Adipose tissue (tissue), 3 donors: ENCODE results near the gene TPST1. TPM values are rescaled to one million over a fixed set of nuclear protein-coding genes. Genes with fewer than 3 reads are reported as not detected.
"Not testable (repeated sequence)": the region's sequence is repeated elsewhere in the genome, so short reads cannot be mapped to it uniquely, and the experiment has no call there.

ENCODE experiments used
- H3K27ac ChIP-seq: one replicate; pipeline ENCODE4 v1.5.1; 2013; ENCODE audit warnings: low read depth, low read length
- WGBS, 3 donors: extraction: QIAGEN DNeasy Blood & Tissue Kit; methylation state at CpG; one replicate each; pipeline ENCODE4 v1.1.7; 2013; 5-methylcytosine and 5-hydroxymethylcytosine counted together
- polyA plus RNA-seq, 3 donors: library from polyadenylated mRNA; stranded (reverse); fragments of 200-250 nt; gene quantifications; one replicate each; pipeline ENCODE4 v1.2.3, GENCODE V29; 2013
- donor health status: healthy with polysubstance abuse.
- donor health status: Bipolar disorder and iron deficiency.
- donor health status: healthy.

TPST1 gene
- polyA plus RNA-seq, 3 donors: 4.6 to 16.4 (median 11.8) TPM

GRCh38 chr7:66227808-66228207 lies 22.7 kb downstream of the TPST1 start:
- WGBS, 3 donors: 89 to 96% (median 95%) methylated on average over 1 of the region's 1 CpG
- H3K27ac ChIP-seq: no peak overlapping the region

DNA sequence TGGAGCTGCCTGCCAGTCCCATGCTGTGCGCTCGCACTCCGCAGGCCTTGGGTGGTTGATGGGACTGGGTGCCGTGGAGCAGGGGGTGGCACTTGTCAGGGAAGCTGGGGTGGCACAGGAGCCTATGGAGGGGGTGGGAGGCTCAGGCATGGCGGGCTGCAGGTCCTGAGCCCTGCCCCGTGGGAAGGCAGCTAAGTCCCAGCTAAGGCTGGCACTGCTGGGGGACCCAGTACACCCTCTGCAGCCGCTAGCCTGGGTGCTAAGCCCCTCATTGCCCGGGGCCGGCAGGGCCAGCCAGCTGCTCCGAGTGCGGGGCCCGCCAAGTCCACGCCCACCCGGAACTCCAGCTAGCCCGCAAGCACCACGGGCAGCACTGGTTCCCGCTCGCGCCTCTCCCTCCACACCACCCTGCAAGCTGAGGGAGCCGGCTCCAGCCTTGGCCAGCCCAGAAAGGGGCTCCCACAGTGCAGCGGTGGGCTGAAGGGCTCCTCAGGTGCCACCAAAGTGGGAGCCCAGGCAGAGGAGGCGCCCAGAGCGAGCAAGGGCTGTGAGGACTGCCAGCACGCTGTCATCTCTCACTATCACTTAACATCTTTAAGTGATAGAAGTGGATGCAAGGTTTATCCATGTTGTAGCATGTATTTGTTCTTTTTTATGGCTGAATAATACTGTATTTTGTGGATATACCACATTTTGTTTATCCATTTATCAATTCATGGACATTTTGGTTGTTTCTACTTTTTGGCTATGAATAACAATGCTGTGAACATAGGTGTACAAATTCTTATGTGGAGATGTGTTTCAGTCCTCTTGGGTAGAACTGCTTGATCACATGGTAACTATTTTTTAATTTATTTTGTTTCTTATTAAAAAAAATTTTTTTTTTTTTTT lies 26.4 kb downstream of the TPST1 start:
- not testable (repeated sequence) for H3K27ac ChIP-seq
- 97 to 98% (median 98%) methylated on average over 24 of the region's 24 CpGs for WGBS, 3 donors

GRCh38 chr7:66233638-66234037 lies 28.5 kb downstream of the TPST1 start:
- H3K27ac ChIP-seq: no peak overlapping the region
- 86 to 90% (median 89%) methylated on average over 5 of the region's 5 CpGs for WGBS, 3 donors

DNA sequence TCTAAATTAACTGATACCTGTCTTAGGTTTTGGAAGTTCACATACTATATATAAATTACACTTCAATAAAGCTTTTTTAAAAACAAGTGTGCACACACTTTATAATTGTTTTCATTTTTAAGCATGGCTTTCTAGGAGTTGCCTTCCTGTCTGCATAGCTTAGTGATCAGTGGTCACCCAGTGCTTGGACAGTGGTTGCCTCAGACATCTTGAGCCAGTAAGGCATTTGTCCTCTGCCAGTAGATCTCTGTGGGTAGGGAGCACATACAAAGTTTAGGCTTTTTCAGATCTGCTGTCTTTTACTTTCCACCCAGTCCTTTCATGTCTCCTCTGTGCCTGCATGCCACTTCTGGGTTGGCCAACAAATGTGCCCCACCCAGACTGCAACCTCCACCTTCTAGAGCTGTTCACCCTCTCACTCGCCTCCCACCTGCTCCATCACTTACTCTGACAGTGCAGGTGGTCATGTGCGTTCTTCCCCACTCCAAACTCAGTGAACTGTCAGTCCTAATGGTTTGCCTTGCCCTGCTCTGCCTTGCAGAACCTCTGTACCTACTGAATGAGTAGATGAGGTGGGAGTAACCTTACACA lies 31.7 kb downstream of the TPST1 start:
- H3K27ac ChIP-seq: no peak overlapping the region

DNA sequence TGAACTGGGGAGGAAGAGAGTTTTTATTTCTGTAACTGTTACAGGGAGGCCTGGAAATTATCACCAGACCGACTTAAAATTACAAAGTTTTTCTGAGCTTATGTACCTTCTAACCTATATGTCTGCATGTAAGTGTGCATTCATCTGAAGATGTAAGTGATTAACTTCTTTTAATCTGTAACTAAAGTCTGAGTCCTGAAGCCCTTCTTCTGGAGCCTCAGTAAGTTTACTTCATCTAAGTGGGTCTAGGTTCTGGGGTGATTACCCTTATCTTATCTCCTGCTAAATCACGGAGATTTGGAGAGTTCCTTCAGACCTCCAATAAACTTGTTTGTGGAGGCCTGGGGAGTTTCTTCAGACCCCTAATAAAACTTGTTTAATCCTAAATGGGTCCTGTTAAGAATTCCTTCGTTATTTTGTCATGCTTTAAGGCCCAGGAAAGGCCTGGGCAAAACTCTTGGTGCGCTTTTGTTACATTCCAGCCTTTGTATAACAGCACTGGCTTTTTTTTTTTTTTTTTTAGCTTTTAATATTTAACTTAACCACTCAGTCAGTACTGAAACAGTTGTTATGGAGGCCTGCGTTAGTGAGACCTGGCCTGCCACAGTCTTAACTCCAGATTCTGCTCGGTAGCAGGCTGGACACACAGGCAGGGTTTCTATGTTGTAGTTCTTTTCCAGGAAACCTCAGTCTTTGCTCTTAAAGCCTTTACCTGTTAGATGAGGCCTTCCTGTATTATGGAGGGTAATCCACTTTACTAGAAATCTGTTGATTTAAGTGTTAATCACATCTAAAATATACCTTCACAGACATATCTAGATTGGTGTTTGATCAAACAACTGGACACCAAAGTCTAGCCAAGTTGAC lies 33.0 kb downstream of the TPST1 start:
- WGBS, 3 donors: 25 to 73% (median 70%) methylated on average over 6 of the region's 6 CpGs
- no peak overlapping the region for H3K27ac ChIP-seq

More for the DNA sequence above, 31.7 kb downstream of the TPST1 start:
- 89 to 98% (median 96%) methylated on average over 2 of the region's 2 CpGs for WGBS, 3 donors

DNA sequence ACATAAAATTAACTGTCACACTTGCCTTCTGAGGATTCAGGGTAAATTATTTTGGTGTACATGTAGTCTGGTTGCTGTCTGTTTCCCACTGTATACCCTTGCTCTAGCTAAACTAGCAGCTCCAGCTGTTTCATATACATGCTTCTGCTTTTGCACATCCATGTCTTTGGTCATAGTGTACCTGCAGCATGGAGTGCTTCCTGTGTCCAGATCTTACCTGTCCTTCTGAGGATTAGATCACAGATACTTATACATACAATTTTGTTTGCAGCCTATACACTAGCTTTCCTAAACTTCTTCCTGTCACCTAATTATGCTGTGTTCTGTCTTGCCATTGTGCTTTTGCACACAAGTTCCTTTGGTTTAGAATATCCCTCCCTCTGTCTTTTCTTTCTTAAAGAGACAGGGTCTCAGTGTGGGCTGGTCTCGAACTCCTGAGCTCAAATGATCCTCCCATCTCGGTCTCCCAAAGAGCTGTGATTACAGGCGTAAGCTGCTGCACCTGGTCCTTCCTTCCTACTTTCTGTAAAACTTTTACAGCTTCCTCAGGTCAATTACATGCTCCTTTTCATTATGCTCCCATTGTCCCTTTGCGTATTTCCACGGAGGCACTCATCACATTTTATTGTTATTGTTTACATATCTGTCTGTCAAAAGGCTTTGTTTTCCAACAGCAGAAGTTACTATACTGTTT lies 33.8 kb downstream of the TPST1 start:
- 61 to 73% (median 62%) methylated on average over 5 of the region's 5 CpGs for WGBS, 3 donors
- H3K27ac ChIP-seq: no peak overlapping the region

- no peak overlapping the region for H3K27ac ChIP-seq
- WGBS, 3 donors: 64 to 85% (median 68%) methylated on average over 1 of the region's 1 CpG
Observed at GRCh38 chr7:66239467-66239856, 34.3 kb downstream of the TPST1 start.

DNA sequence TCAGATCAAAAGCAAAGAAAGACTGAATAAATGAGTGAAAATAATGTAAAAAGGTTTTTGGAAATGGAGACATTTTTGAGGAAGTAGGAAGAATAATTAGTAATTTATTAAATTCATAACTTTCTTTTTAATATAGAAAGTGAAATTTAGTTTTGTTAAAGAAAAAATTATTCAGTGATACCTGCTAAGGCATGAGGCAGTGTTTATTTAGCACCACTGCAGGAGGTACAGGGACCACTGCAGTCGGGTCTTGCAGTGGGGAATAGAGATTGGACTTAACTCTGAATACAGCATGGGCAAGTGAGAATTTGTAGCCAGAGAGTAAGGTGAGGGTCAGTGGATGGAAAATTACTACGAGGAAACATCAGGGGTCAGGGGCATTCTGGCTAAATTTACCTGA lies 39.9 kb downstream of the TPST1 start:
- no peak overlapping the region for H3K27ac ChIP-seq
- 54 to 90% (median 83%) methylated on average over 2 of the region's 2 CpGs for WGBS, 3 donors

- no peak overlapping the region for H3K27ac ChIP-seq
- 95 to 98% (median 95%) methylated on average over 2 of the region's 2 CpGs for WGBS, 3 donors
Observed at GRCh38 chr7:66246554-66247171, 41.5 kb downstream of the TPST1 start.

- WGBS, 3 donors: 91 to 96% (median 96%) methylated on average over 4 of the region's 4 CpGs
- H3K27ac ChIP-seq: no peak overlapping the region
Observed at GRCh38 chr7:66247380-66248078, 42.4 kb downstream of the TPST1 start.

DNA sequence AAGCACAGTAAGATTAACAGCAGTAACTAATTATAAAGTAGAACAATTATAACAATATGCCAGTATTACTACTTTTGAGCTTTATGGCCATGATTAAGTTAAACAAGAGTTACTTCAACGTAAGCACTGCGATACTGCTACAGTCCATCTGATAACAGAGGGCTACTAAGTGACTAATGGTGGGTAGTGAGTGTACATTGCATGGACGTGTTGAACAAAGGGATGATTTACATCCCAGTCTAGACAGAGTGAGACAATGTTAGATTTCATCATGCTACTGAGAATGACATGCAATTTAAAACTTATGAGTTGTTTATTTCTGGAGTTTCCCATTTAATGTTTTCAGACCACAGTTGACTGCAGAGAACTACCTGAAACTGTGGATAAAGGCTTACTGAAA lies 45.6 kb downstream of the TPST1 start:
- 77 to 91% (median 81%) methylated on average over 3 of the region's 3 CpGs for WGBS, 3 donors
- no peak overlapping the region for H3K27ac ChIP-seq

DNA sequence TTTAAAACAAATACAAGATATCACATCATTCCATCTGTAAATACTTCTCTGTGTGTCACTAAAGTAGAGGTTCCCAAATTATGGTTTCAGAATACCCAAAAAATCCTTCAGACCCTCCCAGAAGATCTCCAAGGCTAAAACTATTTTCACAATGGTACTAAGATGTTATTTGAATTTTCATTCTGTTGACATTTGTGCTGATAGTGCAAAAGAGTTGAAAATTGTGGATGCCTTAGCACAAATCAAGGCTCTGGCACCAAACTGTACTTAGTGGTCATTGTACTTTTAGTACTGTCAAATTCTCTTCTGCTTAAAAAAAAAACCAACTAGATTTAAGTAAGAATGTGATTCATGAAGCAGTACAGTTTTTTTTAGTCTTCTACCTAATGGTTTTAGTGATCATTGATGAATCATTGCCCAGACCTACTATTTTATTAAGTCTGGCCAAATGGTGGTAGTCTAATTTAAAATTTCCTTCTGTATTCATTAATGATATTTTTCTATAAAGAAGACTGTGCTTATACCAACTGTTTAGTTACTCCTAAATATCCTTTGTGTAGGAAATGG lies 50.5 kb downstream of the TPST1 start:
- H3K27ac ChIP-seq: no peak overlapping the region

GRCh38 chr7:66256281-66256680 lies 51.1 kb downstream of the TPST1 start:
- 0 to 83% (median 25%) methylated on average over 1 of the region's 1 CpG for WGBS, 3 donors
- H3K27ac ChIP-seq: no peak overlapping the region

GRCh38 chr7:66257481-66257880 lies 52.3 kb downstream of the TPST1 start:
- H3K27ac ChIP-seq: no peak overlapping the region
- 87 to 88% (median 87%) methylated on average over 4 of the region's 4 CpGs for WGBS, 3 donors

- no peak overlapping the region for H3K27ac ChIP-seq
- whole genome bisulfite sequencing, 3 donors: 56 to 64% (median 64%) methylated on average over 5 of the region's 5 CpGs
Observed at GRCh38 chr7:66258409-66258808, 53.3 kb downstream of the TPST1 start.

GRCh38 chr7:66261941-66262340 lies 56.8 kb downstream of the TPST1 start:
- H3K27ac ChIP-seq: no peak overlapping the region

- 85 to 96% (median 91%) methylated on average over 1 of the region's 1 CpG for WGBS, 3 donors
- H3K27ac ChIP-seq: no peak overlapping the region
Observed at GRCh38 chr7:66263936-66264335, 58.8 kb downstream of the TPST1 start.
